GM23338 (cell line): ENCODE results near the gene CIROP. TPM values are rescaled to one million over a fixed set of nuclear protein-coding genes. Genes with fewer than 3 reads are reported as not detected.

Experiments
- ATAC-seq: fragments of 200-7000 bp; cut with Tn5 transposase; 3 replicates; pipeline ENCODE4 v1.9.1; 2020
- DNase-seq: peaks from one replicate; pipeline ENCODE4 v3.0.0-alpha.2; 2015; ENCODE audit warnings: low spot score
- H2AFZ ChIP-seq: fragments of 200-600 bp; sonication (generic); 2 replicates; pipeline ENCODE4 v1.8.0; 2016; ENCODE audit warnings: antibody characterized with exemption, mild to moderate bottlenecking, moderate library complexity
- H3F3A ChIP-seq: fragments of 200-600 bp; sonication (generic); replicated peaks from 2 replicates; pipeline ENCODE4 v1.8.0; 2017; ENCODE audit warnings: antibody characterized with exemption, mixed run types, low read depth
- H3K27ac ChIP-seq: fragments of 200-600 bp; sonication (generic); 2 replicates; pipeline ENCODE4 v1.6.1; 2016; ENCODE audit warnings: low read depth
- H3K27me3 ChIP-seq: fragments of 200-600 bp; sonication (generic); 2 replicates; pipeline ENCODE4 v1.8.0; 2016; ENCODE audit warnings: mild to moderate bottlenecking, mixed run types, moderate library complexity; ENCODE audit not compliant: insufficient read depth
- H3K36me3 ChIP-seq: fragments of 200-600 bp; sonication (generic); 2 replicates; pipeline ENCODE4 v1.8.0; 2016; ENCODE audit warnings: mild to moderate bottlenecking; ENCODE audit not compliant: insufficient read depth
- H3K4me1 ChIP-seq: fragments of 200-600 bp; sonication (generic); 2 replicates; pipeline ENCODE4 v1.8.0; 2016; ENCODE audit warnings: mild to moderate bottlenecking, moderate library complexity; ENCODE audit not compliant: insufficient read depth
- H3K4me2 ChIP-seq: fragments of 200-600 bp; sonication (generic); 2 replicates; pipeline ENCODE4 v1.7.1; 2017; ENCODE audit warnings: mixed run types
- H3K4me3 ChIP-seq: fragments of 200-600 bp; sonication (generic); 2 replicates; pipeline ENCODE4 v1.6.1; 2016; ENCODE audit warnings: mixed run types
- H3K79me2 ChIP-seq: fragments of 200-600 bp; sonication (generic); replicated peaks from 2 replicates; pipeline ENCODE4 v1.8.0; 2017; ENCODE audit warnings: mild to moderate bottlenecking; ENCODE audit not compliant: insufficient read depth
- H3K9me2 ChIP-seq: fragments of 200-600 bp; sonication (generic); 2 replicates; pipeline ENCODE4 v1.8.0; 2017; ENCODE audit not compliant: insufficient read depth
- H4K20me1 ChIP-seq: fragments of 200-600 bp; sonication (generic); replicated peaks from 2 replicates; pipeline ENCODE4 v1.8.0; 2017; ENCODE audit warnings: mild to moderate bottlenecking; ENCODE audit not compliant: insufficient read depth
- H3K27ac Mint-ChIP-seq: 2 replicates; pipeline ENCODE4 v1.8.0; 2020; ENCODE audit warnings: inconsistent platforms, mild to moderate bottlenecking, moderate library complexity, mixed read lengths
- H3K27me3 Mint-ChIP-seq: 3 replicates; pipeline ENCODE4 v1.8.0; 2022; ENCODE audit warnings: low read depth, mild to moderate bottlenecking, moderate library complexity, mixed read lengths, inconsistent platforms; ENCODE audit not compliant: insufficient read depth, poor library complexity
- H3K36me3 Mint-ChIP-seq: 3 replicates; pipeline ENCODE4 v1.8.0; 2021; ENCODE audit warnings: low read depth, mild to moderate bottlenecking, inconsistent platforms, moderate library complexity, mixed read lengths
- H3K4me1 Mint-ChIP-seq: 3 replicates; pipeline ENCODE4 v1.8.0; 2020; ENCODE audit warnings: mild to moderate bottlenecking, inconsistent platforms, mixed read lengths
- H3K4me3 Mint-ChIP-seq: 3 replicates; pipeline ENCODE4 v1.8.0; 2021; ENCODE audit warnings: moderate library complexity, mild to moderate bottlenecking, inconsistent platforms, mixed read lengths
- H3K9me3 Mint-ChIP-seq: 3 replicates; pipeline ENCODE4 v1.8.0; 2020; ENCODE audit warnings: moderate library complexity, mild to moderate bottlenecking, inconsistent platforms, mixed read lengths
- CREB1 ChIP-seq: fragments of 250-450 bp; sonication (Bioruptor Pico); IDR thresholded peaks from 2 replicates; pipeline ENCODE4 v1.5.0; 2020; ENCODE audit warnings: low read depth, mild to moderate bottlenecking, moderate library complexity
- ETS1 ChIP-seq: IDR thresholded peaks from 2 replicates; pipeline ENCODE4 v1.6.1; 2016; ENCODE audit warnings: antibody characterized with exemption
- EZH2 ChIP-seq: fragments of 200-600 bp; sonication (generic); IDR thresholded peaks from one replicate; pipeline ENCODE4 v1.8.0; 2017; ENCODE audit warnings: antibody characterized with exemption, mild to moderate bottlenecking, low read depth; ENCODE audit not compliant: unreplicated experiment
- EZH2phosphoT487 ChIP-seq: fragments of 200-600 bp; sonication (generic); IDR thresholded peaks from one replicate; pipeline ENCODE4 v1.8.1; 2018; ENCODE audit warnings: antibody characterized with exemption; ENCODE audit not compliant: unreplicated experiment
- JUNB ChIP-seq: IDR thresholded peaks from one replicate; pipeline ENCODE4 v1.6.1; 2016; ENCODE audit warnings: antibody characterized with exemption; ENCODE audit not compliant: unreplicated experiment
- NANOG ChIP-seq: IDR thresholded peaks from 2 replicates; pipeline ENCODE4 v1.6.1; 2016; ENCODE audit warnings: antibody characterized with exemption, borderline replicate concordance
- POLR2AphosphoS5 ChIP-seq: IDR thresholded peaks from 2 replicates; pipeline ENCODE4 v1.6.1; 2016; ENCODE audit warnings: antibody characterized with exemption, low read depth
- STAT1 ChIP-seq: IDR thresholded peaks from one replicate; pipeline ENCODE4 v1.6.1; 2016; ENCODE audit warnings: antibody characterized with exemption; ENCODE audit not compliant: unreplicated experiment
- ZNF114 ChIP-seq: fragments of 250-450 bp; sonication (Bioruptor Pico); IDR thresholded peaks from 2 replicates; pipeline ENCODE4 v1.5.0; 2020; ENCODE audit warnings: mild to moderate bottlenecking, moderate library complexity
- ZNF331 ChIP-seq: fragments of 250-450 bp; sonication (Bioruptor Pico); IDR thresholded peaks from 2 replicates; pipeline ENCODE4 v1.5.0; 2020; ENCODE audit warnings: low read depth, mild to moderate bottlenecking, moderate library complexity
- ZNF462 ChIP-seq: fragments of 250-450 bp; sonication (Bioruptor Pico); IDR thresholded peaks from 2 replicates; pipeline ENCODE4 v1.5.0; 2020; ENCODE audit warnings: mild to moderate bottlenecking, moderate library complexity
- polyA plus RNA-seq: library from polyadenylated mRNA; unstranded; fragments of >200 nt; fragmentation: Nextera tagmentation; extraction: Ambion mirVana; gene quantifications from 2 replicates; pipeline ENCODE4 v1.2.1, GENCODE V29; 2016
- total RNA-seq: library from RNA; depleted of rRNA; stranded (reverse); fragments of >200 nt; shearing (Covaris generic); gene quantifications from 2 replicates; pipeline ENCODE4 v1.2.3, GENCODE V29; 2014
- TF ChIP-seq, protein P1 (sequence below): IDR thresholded peaks from one replicate; pipeline ENCODE4 v1.6.1; 2018; ENCODE audit warnings: antibody characterized with exemption; ENCODE audit not compliant: unreplicated experiment
- TF ChIP-seq, protein P2 (sequence below), 2 experiments: fragments of 200-600 bp in 1 of 2; sonication (generic) in 1 of 2; conservative IDR thresholded peaks; 2 replicates each; pipeline versions ENCODE4 v1.5.1 to v1.6.1; 2016 to 2017; ENCODE audit warnings: antibody characterized with exemption in 2 of 2, low read depth in 2 of 2, mild to moderate bottlenecking in 2 of 2, moderate library complexity in 1 of 2

CIROP gene
- total and polyA plus RNA-seq, 2 experiments from 2014 or later: not detected

- peak overlapping the region; percentile 66 for H3K27ac Mint-ChIP-seq
- Histone ChIP-seq H3K4me3 (no peak overlapping the region), H3K9me2 (no peaks in the 10 kb centered on the region), H4K20me1 (peaks cover 3% of the 10 kb centered on the region; the same call in 1 of the 2 replicates), H3K4me2 (no peak overlapping the region), H2AFZ (no peak overlapping the region), H3K36me3 (peaks cover 29% of the 10 kb centered on the region), H3K79me2 (no peaks in the 10 kb centered on the region), H3K27ac (no peak overlapping the region), H3K27me3 (no peaks in the 10 kb centered on the region), H3K4me1 (no peaks in the 10 kb centered on the region), H3F3A (no peaks in the 10 kb centered on the region)
- ATAC-seq (no peak), DNase-seq (no peak)
- peaks cover 71% of the 10 kb centered on the region for H3K36me3 Mint-ChIP-seq
- no peak overlapping the region for H3K4me3 Mint-ChIP-seq
- no peaks in the 10 kb centered on the region for H3K4me1 Mint-ChIP-seq
- H3K27me3 Mint-ChIP-seq: peaks cover 3% of the 10 kb centered on the region
- TF ChIP-seq POLR2AphosphoS5 (no peak), ETS1 (no peak), ZNF114 (CRISPR knock-in tag) (no peak), JUNB (no peak), NANOG (no peak), ZNF331 (CRISPR knock-in tag) (no peak), ZNF462 (CRISPR knock-in tag) (no peak), CREB1 (CRISPR knock-in tag) (no peak), EZH2 (no peak), EZH2phosphoT487 (no peak), STAT1 (no peak)
- TF ChIP-seq, protein P1, sequence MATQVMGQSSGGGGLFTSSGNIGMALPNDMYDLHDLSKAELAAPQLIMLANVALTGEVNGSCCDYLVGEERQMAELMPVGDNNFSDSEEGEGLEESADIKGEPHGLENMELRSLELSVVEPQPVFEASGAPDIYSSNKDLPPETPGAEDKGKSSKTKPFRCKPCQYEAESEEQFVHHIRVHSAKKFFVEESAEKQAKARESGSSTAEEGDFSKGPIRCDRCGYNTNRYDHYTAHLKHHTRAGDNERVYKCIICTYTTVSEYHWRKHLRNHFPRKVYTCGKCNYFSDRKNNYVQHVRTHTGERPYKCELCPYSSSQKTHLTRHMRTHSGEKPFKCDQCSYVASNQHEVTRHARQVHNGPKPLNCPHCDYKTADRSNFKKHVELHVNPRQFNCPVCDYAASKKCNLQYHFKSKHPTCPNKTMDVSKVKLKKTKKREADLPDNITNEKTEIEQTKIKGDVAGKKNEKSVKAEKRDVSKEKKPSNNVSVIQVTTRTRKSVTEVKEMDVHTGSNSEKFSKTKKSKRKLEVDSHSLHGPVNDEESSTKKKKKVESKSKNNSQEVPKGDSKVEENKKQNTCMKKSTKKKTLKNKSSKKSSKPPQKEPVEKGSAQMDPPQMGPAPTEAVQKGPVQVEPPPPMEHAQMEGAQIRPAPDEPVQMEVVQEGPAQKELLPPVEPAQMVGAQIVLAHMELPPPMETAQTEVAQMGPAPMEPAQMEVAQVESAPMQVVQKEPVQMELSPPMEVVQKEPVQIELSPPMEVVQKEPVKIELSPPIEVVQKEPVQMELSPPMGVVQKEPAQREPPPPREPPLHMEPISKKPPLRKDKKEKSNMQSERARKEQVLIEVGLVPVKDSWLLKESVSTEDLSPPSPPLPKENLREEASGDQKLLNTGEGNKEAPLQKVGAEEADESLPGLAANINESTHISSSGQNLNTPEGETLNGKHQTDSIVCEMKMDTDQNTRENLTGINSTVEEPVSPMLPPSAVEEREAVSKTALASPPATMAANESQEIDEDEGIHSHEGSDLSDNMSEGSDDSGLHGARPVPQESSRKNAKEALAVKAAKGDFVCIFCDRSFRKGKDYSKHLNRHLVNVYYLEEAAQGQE: no peak
- TF ChIP-seq, protein P2, sequence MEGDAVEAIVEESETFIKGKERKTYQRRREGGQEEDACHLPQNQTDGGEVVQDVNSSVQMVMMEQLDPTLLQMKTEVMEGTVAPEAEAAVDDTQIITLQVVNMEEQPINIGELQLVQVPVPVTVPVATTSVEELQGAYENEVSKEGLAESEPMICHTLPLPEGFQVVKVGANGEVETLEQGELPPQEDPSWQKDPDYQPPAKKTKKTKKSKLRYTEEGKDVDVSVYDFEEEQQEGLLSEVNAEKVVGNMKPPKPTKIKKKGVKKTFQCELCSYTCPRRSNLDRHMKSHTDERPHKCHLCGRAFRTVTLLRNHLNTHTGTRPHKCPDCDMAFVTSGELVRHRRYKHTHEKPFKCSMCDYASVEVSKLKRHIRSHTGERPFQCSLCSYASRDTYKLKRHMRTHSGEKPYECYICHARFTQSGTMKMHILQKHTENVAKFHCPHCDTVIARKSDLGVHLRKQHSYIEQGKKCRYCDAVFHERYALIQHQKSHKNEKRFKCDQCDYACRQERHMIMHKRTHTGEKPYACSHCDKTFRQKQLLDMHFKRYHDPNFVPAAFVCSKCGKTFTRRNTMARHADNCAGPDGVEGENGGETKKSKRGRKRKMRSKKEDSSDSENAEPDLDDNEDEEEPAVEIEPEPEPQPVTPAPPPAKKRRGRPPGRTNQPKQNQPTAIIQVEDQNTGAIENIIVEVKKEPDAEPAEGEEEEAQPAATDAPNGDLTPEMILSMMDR (conservative IDR thresholded peaks at IDR 0.05; ENCODE audit: low read depth in 2 of 2): no peak
- H3K9me3 Mint-ChIP-seq: no peaks in the 10 kb centered on the region
Measured at GRCh38 chr14:23139874-23140273, 35.1 kb upstream of the CIROP start.
